ENCODE measurements around the gene ANKRD24. TPM values are rescaled to one million over a fixed set of nuclear protein-coding genes. Genes with fewer than 3 reads are reported as not detected.

Gene ANKRD24
- total RNA-seq, 2 experiments from 2014 or later: 1.7 to 4.8 TPM

DNA sequence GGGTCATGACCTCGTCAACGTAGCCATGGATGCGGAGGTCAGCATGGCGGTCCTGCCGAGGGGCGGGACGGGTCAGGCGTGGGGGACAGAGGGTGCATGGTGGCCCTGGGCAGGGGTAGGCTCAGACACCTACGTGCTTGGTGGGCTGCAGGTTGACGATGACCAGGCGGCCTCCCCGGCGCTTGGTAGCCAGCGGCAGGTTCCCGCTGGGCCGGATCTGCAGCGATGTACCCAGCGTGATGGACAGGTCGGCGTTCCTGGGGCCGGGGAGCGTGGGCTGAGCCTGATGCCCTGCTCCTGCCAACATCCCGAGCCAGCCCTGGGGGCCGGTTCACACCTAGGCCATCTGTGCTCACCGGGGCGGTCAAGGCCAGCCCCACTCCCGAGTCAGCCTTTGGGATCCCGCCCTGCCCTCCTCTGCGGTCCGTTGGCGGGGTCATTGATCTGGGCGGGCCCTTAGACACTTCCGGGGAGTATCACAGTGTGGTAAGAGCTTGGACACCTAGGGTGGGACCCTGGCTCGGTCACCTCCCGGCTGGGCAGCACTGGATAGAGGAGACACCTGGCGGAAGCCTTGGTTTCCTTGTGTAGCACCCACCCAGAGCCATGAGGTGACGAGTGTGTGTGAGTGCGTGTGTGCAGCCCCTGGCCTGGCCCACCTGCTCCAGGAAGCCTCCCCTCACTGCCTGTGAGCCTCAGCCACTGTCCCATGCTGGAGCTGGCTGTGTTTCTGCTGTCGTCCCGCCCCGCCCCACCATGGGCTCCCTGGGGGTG lies 7.4 kb upstream of the ANKRD24 start:
- no peak for TF ChIP-seq EZH2phosphoT487 (IDR thresholded peaks at IDR 0.05; ENCODE audit: borderline replicate concordance, low read depth, low read length)
- TF ChIP-seq, protein P1, sequence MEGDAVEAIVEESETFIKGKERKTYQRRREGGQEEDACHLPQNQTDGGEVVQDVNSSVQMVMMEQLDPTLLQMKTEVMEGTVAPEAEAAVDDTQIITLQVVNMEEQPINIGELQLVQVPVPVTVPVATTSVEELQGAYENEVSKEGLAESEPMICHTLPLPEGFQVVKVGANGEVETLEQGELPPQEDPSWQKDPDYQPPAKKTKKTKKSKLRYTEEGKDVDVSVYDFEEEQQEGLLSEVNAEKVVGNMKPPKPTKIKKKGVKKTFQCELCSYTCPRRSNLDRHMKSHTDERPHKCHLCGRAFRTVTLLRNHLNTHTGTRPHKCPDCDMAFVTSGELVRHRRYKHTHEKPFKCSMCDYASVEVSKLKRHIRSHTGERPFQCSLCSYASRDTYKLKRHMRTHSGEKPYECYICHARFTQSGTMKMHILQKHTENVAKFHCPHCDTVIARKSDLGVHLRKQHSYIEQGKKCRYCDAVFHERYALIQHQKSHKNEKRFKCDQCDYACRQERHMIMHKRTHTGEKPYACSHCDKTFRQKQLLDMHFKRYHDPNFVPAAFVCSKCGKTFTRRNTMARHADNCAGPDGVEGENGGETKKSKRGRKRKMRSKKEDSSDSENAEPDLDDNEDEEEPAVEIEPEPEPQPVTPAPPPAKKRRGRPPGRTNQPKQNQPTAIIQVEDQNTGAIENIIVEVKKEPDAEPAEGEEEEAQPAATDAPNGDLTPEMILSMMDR (conservative IDR thresholded peaks at IDR 0.05; ENCODE audit: low read length): no peak
- CTCF ChIA-PET (ENCODE audit: unreplicated experiment): no interaction called here
- Histone ChIP-seq H4K20me1 (ENCODE audit: insufficient read depth, low read length) (no peaks in the 10 kb centered on the region), H2AFZ (ENCODE audit: low read length) (no peak overlapping the region), H3K4me1 (ENCODE audit: insufficient read depth, low read length, poor library complexity, severe bottlenecking) (no peaks in the 10 kb centered on the region), H3K9me3 (ENCODE audit: low read length) (no peaks in the 10 kb centered on the region), H3K4me2 (ENCODE audit: low read length) (no peak overlapping the region), H3K4me3 (ENCODE audit: low read depth, low read length, poor library complexity, severe bottlenecking) (no peak overlapping the region), H3K9me2 (ENCODE audit: insufficient read depth, low read length) (no peaks in the 10 kb centered on the region), H3K27ac (ENCODE audit: low read depth, low read length, poor library complexity, severe bottlenecking) (no peak overlapping the region), H3K79me2 (ENCODE audit: insufficient read depth, low read depth, low read length) (no peaks in the 10 kb centered on the region), H3K36me3 (ENCODE audit: insufficient read depth, low read length) (peaks cover 13% of the 10 kb centered on the region; the same call in 1 of the 2 replicates)
- no peak for DNase-seq (ENCODE audit: low spot score)
- intact Hi-C loops (cut with micrococcal nuclease; ENCODE audit: unreplicated experiment): no loop called here
- BruUV-seq (replicated peaks): no TSS peak
- POLR2A ChIA-PET: no interaction called here

DNA sequence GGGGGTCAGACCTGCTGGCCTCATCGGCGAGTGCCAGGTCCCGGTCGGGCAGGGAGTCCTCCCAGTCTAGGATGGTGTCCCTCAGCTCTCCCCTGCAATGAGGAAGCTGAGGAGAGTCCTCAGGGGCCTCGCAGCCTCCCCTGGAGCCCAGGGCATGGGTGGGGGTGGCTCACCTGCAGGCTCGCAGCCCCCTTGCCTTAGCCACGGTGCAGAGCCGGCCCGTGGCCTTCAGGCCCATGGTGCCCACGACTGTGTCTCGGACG lies 6.9 kb upstream of the ANKRD24 start:
- no peaks in the 10 kb centered on the region for H3K9me3 ChIP-seq (ENCODE audit: low read length)
- intact Hi-C loops (cut with micrococcal nuclease; ENCODE audit: unreplicated experiment): no loop called here
- H3K9me2 ChIP-seq (ENCODE audit: insufficient read depth, low read length): no peaks in the 10 kb centered on the region
- no peak overlapping the region for H2AFZ ChIP-seq (ENCODE audit: low read length)
- H3K4me3 ChIP-seq (ENCODE audit: low read depth, low read length, poor library complexity, severe bottlenecking): no peak overlapping the region
- BruUV-seq (replicated peaks): no TSS peak
- no peaks in the 10 kb centered on the region for H4K20me1 ChIP-seq (ENCODE audit: insufficient read depth, low read length)
- no peak for TF ChIP-seq EZH2phosphoT487 (IDR thresholded peaks at IDR 0.05; ENCODE audit: borderline replicate concordance, low read depth, low read length)
- TF ChIP-seq, protein P1 (conservative IDR thresholded peaks at IDR 0.05; ENCODE audit: low read length): no peak
- ChIA-PET POLR2A (no interaction called here), CTCF (ENCODE audit: unreplicated experiment) (no interaction called here)
- H3K4me2 ChIP-seq (ENCODE audit: low read length): no peak overlapping the region
- DNase-seq (ENCODE audit: low spot score): no peak
- peaks cover 17% of the 10 kb centered on the region; the same call in 1 of the 2 replicates for H3K36me3 ChIP-seq (ENCODE audit: insufficient read depth, low read length)
- peaks cover 4% of the 10 kb centered on the region for H3K4me1 ChIP-seq (ENCODE audit: insufficient read depth, low read length, poor library complexity, severe bottlenecking)
- peaks cover under 1% of the 10 kb centered on the region; the same call in 1 of the 2 replicates for H3K79me2 ChIP-seq (ENCODE audit: insufficient read depth, low read depth, low read length)
- no peak overlapping the region for H3K27ac ChIP-seq (ENCODE audit: low read depth, low read length, poor library complexity, severe bottlenecking)

DNA sequence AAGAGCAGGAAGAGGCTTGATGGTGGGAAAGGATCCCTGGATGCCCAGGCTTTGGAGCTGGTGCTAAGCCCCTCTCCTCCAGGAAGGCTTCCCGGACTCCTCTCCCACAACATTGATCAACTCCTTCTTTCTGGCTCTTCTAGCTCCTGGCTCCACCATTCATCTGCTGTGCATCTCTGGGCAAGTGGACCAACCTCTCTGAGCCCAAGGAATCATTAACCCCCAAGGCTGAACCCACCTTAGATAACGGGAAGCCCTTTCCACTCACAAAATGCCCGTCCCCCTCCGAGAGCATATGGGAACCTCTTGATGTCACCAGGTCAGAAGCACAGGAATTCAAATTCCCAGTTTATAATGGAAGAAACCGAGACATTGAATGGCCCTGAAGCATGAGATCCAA lies 5.3 kb upstream of the ANKRD24 start:
- peaks cover 17% of the 10 kb centered on the region; the same call in 1 of the 2 replicates for H3K36me3 ChIP-seq (ENCODE audit: insufficient read depth, low read length)
- intact Hi-C loops (cut with micrococcal nuclease; ENCODE audit: unreplicated experiment): no loop called here
- DNase-seq (ENCODE audit: low spot score): no peak
- peaks cover 14% of the 10 kb centered on the region; the same call in 1 of the 2 replicates for H3K79me2 ChIP-seq (ENCODE audit: insufficient read depth, low read depth, low read length)
- H2AFZ ChIP-seq (ENCODE audit: low read length): no peak overlapping the region
- no peak overlapping the region for H3K4me3 ChIP-seq (ENCODE audit: low read depth, low read length, poor library complexity, severe bottlenecking)
- peaks cover 13% of the 10 kb centered on the region for H3K4me1 ChIP-seq (ENCODE audit: insufficient read depth, low read length, poor library complexity, severe bottlenecking)
- H3K27ac ChIP-seq (ENCODE audit: low read depth, low read length, poor library complexity, severe bottlenecking): no peak overlapping the region
- no peaks in the 10 kb centered on the region for H3K9me3 ChIP-seq (ENCODE audit: low read length)
- TF ChIP-seq, protein P1 (conservative IDR thresholded peaks at IDR 0.05; ENCODE audit: low read length): no peak
- TF ChIP-seq EZH2phosphoT487 (IDR thresholded peaks at IDR 0.05; ENCODE audit: borderline replicate concordance, low read depth, low read length): no peak
- no peaks in the 10 kb centered on the region for H4K20me1 ChIP-seq (ENCODE audit: insufficient read depth, low read length)
- ChIA-PET POLR2A (no interaction called here), CTCF (ENCODE audit: unreplicated experiment) (interaction anchor here (0.6 kb wide), 1 partner anchor 59 kb away, joined by 3 read pairs; no protein-coding TSS in a partner anchor)
- no peak overlapping the region for H3K4me2 ChIP-seq (ENCODE audit: low read length)
- BruUV-seq (replicated peaks): no TSS peak
- no peaks in the 10 kb centered on the region for H3K9me2 ChIP-seq (ENCODE audit: insufficient read depth, low read length)

Data from OCI-LY7 (cell line).